Epithelial cell of esophagus (primary cell): ENCODE data around the gene ACTN4.
A peak's percentile ranks its signal among the peaks of the same experiment; 100 is the strongest.

ENCODE experiments used
- DNase-seq: peaks from one replicate; pipeline ENCODE4 v3.0.0; 2010; ENCODE audit warnings: low read depth
- H3K4me3 ChIP-seq: 2 replicates; pipeline ENCODE4 v1.5.1; 2011; ENCODE audit warnings: mild to moderate bottlenecking, low read length, control low read depth
- CTCF ChIP-seq: IDR thresholded peaks from 2 replicates; pipeline ENCODE4 v1.5.1; 2011; ENCODE audit warnings: low read depth, mild to moderate bottlenecking, low read length, control low read depth, inconsistent platforms; ENCODE audit not compliant: insufficient read depth; ENCODE audit errors: missing control alignments

ACTN4 gene

DNA sequence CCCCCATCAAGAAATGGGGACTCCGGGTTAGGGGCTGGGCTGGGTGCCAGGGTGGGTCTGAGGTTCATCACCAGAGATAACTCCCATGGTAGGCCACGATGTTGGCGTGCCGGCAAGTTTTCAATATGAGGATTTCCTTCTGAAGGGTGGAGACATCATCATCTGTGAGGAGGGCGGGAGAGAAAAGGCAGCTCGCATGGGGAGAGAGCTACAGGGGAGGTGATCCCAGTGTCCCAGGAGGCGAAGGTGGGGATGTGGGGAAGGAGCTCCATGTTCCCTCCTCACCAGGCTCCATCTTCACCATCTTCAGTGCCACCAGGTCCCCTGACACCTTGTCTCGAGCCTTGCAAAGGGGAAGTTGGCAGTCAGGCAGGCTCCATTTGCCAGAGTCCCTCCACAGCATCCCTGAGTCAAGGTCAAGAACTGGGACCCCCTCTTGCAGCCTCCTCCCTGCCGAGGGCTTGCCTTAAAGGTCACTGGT, 30.1 kb upstream of the ACTN4 start:
- no peak for DNase-seq
- TF ChIP-seq CTCF, result no peak
- no peak overlapping the region for H3K4me3 ChIP-seq

DNA sequence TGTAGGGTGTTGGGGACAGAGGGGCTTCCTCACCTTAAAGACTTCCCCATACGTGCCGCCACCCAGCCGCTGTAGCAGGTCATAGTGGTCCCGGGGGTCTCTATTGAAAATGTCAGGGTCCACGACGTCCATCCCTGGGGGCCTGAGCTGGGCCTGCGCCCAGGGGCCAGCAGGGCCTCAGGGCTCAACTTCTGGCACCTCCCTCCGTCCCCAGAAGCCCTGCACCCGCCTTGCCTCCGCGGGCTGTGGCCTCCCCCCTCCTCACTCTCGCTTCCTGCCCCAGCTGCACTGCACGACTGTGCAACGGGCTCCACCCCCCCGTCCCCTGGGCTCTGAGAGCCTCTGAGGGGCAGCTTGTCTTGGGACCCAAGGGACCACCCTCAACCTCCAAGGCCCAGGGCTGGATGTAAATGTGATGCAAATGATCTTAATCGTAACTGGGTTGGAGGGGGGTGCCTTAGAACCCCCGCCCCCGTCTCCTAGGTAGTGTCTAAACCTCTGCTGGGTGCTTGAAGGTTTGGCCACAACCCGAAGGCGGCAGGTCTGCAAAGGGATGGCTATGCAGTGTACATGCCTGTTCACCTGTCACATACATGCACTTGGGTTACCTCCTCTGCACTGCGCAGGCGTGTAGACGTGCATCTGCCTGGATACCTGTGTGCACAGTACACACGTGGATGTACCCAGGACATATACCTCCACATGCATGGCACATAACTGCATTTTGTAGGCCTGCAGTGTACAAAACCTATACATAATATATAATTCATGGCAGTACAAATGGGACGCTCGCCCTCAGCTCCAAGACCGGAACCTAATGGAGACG, 29.5 kb upstream of the ACTN4 start, which contains the start of gene MAP4K1:
Gene MAP4K1, minus strand, starts transcription at position 190 of the 826 bp plus-strand sequence. Its CDS starts 58 bp downstream, at position 132.
- peak within 1 kb of the TSS; percentile 100 for H3K4me3 ChIP-seq
- TF ChIP-seq CTCF, result no peak
- DNase-seq, result peak; percentile 45

- TF ChIP-seq CTCF, result no peak
- peak; percentile 99 for DNase-seq
- peak within 1 kb of the TSS; percentile 100 for H3K4me3 ChIP-seq
Measured at GRCh38 chr19:38618590-38619360, 28.7 kb upstream of the ACTN4 start, which contains the start of gene EIF3K. Gene EIF3K (plus strand): TSS chr19:38619188. CDS start chr19:38619269, 81 bp downstream.

DNA sequence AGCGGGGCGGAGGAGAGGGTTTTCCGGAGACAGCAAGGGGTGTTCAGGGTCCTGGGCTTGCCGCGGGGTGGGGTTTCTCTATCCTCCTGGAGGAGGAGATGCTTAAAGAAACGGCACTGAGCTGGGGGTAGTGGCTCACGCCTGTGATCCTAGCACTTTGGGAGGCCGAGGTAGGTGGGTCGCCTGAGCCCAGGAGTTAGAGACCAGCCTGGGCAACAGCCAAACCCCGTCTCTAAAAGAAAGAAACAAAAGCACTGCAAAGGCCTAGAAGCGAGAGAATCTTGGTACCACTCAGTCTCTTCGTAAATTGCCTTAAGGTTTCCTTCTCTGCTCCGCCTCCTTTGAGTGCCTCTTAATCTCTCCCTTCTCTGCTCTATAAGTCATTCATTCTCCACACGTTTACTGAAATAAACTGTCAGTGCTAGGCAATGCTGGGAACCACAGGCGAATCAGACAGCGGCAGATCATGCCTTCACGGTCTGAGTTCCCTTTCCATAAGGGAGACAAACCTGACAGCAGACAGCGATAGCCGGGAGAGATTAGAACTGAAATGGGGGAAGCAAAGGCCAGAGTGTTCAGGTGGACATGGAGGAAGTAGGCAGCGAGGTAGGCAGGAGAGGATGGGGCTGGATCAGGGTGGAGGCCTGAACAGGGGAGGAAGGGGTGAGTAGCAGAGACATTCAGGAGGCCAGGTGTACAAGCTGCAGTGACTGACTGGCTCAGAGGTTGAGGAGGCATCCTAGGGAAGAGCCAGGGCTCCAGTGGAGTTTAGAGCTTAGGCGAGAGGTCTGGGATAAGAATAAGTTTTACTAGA, 27.9 kb upstream of the ACTN4 start:
- no peak for DNase-seq
- no peak for TF ChIP-seq CTCF
- H3K4me3 ChIP-seq, result peak overlapping the region; percentile 100

- no peak overlapping the region for H3K4me3 ChIP-seq
- no peak for TF ChIP-seq CTCF
- no peak for DNase-seq
Measured at GRCh38 chr19:38624822-38625221, 22.6 kb upstream of the ACTN4 start.

DNA sequence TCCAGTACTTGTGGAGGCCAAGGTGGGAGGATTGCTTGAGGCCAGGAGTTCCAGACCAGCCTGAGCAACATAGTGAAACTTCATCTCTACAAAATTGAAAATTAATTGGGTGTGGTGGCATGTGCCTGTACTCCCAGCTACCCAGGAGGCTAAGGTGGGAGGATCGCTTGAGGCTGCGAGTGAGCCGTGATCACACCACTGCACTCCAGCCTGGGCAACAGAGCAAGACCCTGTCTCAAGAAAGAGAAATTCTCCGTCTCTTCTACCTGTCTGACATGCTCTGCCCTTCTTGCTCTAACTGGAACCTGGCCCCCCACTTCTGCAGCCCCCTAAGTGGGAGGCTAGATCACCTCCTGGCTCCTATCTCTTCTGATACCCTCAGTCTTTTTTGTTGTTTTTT, 21.0 kb upstream of the ACTN4 start:
- DNase-seq, result no peak
- no peak overlapping the region for H3K4me3 ChIP-seq
- no peak for TF ChIP-seq CTCF
